GM12872 (cell line): ENCODE data around the gene PHKG2.

Experiments used
- TF ChIP-seq, protein P1 (sequence below): IDR thresholded peaks from 3 replicates; pipeline ENCODE4 v1.5.1; 2011; ENCODE audit warnings: low read depth, mild to moderate bottlenecking, low read length, moderate library complexity; ENCODE audit not compliant: insufficient read depth

PHKG2 gene

DNA sequence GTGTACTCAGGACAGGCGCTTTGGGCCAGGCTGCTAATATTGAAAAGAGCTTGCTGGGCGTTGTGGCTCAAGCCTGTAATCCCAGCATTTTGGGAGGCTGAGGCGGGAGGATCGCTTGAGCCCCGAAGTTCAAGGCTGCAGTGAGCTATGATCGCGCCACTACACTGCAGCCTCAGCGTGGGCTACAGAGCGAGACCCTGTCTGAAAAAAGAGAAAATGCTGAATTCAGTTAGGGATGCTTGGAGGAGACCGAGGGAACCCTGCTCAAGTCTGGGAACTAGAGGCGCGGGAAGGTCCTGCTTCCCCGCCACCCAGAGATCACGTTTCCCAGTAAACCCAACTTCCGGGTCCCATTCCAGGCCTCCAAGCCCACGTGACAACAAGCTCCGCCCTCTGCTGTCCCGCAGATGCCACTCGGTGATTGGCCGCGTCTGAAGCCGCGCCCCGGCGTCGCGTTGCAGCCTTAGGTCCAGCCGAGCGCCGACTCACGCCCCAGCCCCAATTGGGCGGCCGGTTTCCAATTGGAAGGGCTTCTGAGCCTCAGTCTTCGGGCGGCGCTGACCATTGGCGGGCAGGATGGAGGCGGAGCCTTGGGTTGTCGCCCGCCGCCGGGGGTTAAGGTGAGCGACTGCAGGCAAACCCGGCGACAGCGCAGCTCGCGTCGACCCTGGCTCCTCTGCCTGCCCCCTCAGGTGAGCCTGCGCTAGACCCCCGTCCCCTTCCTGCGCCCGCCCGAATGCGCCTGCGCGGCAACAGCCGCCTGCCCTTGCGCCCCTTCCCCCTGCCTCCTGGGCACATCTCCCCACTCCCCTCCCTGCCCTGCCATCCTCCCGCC is at the start of gene PHKG2:
PHKG2 (plus strand) TSS at position 627 of the 835 bp plus-strand sequence. CDS start 396 bp downstream, outside the sequence.
- TF ChIP-seq, protein P1, sequence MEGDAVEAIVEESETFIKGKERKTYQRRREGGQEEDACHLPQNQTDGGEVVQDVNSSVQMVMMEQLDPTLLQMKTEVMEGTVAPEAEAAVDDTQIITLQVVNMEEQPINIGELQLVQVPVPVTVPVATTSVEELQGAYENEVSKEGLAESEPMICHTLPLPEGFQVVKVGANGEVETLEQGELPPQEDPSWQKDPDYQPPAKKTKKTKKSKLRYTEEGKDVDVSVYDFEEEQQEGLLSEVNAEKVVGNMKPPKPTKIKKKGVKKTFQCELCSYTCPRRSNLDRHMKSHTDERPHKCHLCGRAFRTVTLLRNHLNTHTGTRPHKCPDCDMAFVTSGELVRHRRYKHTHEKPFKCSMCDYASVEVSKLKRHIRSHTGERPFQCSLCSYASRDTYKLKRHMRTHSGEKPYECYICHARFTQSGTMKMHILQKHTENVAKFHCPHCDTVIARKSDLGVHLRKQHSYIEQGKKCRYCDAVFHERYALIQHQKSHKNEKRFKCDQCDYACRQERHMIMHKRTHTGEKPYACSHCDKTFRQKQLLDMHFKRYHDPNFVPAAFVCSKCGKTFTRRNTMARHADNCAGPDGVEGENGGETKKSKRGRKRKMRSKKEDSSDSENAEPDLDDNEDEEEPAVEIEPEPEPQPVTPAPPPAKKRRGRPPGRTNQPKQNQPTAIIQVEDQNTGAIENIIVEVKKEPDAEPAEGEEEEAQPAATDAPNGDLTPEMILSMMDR, result no peak

DNA sequence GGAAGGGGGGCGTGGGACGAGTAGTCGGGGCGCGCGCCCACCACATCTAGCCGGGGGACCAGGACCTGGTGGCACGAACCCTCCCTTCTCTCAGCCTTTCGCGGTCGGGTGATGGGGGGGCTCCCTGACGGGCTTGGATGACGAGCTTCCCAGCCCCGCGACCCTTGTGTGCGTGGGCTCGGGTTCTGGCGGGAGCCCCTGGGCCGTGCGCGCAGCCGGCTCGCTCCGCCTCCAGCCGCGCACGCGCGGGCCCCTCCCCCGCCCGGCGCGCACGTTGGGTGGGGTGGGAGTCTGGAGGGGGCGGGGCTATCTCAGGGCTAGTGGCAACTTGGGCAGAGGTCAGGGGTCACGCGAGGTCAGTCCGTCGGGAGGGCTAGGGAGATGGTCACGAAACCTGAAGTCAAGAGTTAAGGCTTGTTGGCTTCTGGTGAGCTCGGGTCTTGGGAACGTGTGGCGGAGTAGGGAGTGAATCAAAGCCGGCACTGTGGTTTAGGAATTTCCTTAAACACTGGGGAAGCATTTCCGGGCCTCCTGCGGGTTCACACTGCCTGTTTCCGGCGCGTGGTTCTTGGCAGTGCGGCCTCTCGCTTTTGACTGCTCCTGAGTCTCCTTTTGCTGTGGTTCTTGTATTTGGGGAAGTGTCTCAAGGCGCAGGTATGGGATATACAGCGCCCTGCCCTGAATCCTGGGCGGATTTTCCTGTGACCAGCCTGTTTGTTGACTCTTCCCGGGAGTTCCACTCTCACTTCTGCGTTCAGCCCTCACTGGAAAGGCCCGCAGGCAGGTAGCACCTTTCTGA is 49.2 kb upstream of the PHKG2 start, which contains the start of gene SRCAP:
SRCAP (plus strand) TSS at position 356 of the 799 bp plus-strand sequence. CDS start 1,654 bp downstream, outside the sequence.
- TF ChIP-seq, protein P1, result no peak

- TF ChIP-seq, protein P1, result no peak
Observed at GRCh38 chr16:30699615-30700099, 48.6 kb upstream of the PHKG2 start.

DNA sequence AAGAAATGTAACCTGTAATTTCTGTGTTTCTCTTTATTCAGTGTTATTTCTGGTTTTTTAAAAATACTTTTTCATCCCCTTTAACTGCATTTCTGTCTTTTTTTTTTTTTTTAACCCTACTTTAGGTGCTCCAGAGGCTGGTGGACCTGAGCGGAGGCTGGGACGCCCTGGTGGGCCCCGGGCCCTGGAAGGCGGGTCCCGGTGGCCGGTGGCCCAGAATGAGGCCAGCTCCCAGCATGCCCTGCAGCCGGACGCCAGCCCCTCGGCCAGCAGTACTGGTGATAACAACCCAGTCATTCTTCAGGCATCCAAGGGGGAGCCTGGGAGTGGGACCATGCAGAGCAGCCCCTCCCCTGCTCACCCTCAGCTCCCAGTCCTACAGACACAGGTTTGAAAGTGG is 47.7 kb upstream of the PHKG2 start:
- TF ChIP-seq, protein P1, result no peak

DNA sequence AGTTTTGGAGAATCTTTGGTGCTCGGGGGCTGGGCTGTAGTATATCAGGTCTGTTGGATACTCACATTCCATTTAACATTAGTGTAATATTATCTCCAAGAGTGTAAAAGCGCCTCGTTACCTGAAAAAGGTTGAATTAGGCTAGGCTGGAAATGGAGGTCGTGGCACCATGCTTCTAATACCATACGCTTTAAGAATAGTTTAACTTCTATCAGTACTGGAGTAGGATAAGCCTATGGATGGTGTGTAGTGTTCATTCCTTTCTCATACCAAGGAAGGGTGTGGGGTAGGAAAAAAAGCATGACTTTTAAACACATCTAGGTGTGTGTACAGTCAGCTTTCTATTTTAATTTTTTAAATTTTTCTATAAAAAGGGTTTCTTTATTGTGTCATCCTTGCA is 47.3 kb upstream of the PHKG2 start:
- TF ChIP-seq, protein P1, result no peak

DNA sequence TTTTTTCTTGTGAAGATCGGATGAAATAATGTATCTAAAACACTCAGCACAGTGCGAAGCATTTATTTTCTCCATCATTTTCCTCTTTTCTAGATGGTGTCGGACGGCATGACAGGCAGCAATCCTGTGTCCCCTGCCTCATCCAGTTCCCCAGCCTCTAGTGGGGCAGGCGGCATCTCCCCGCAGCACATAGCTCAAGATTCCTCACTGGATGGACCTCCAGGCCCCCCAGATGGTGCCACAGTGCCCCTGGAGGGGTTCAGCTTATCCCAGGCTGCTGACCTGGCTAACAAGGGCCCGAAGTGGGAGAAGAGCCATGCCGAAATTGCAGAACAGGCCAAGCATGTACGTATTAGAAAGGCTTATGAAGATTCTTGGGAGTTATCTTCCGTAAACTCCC is 44.3 kb upstream of the PHKG2 start:
- TF ChIP-seq, protein P1, result no peak

- TF ChIP-seq, protein P1, result no peak
Observed at GRCh38 chr16:30706046-30706445, 42.2 kb upstream of the PHKG2 start.
